Sigmoid colon (tissue), 4 donors: ENCODE data around the gene DAGLA.

Source experiments
- EP300 ChIP-seq, 4 donors: sonication (generic); formaldehyde crosslinking; IDR thresholded peaks; one replicate each; pipeline ENCODE4 v1.6.1; 2017; ENCODE audit warnings: antibody characterized with exemption in 4 of 4
- TF ChIP-seq, protein P1 (sequence below), 4 experiments: fragments of 450-650 bp in 3 of 4; fragments of 200-600 bp in 1 of 4; IDR thresholded peaks; one replicate each; pipeline ENCODE4 v1.5.1; 2016 to 2019; ENCODE audit warnings: antibody characterized with exemption in 4 of 4, mild to moderate bottlenecking in 3 of 4, moderate library complexity in 2 of 4

- TF ChIP-seq, protein P1, sequence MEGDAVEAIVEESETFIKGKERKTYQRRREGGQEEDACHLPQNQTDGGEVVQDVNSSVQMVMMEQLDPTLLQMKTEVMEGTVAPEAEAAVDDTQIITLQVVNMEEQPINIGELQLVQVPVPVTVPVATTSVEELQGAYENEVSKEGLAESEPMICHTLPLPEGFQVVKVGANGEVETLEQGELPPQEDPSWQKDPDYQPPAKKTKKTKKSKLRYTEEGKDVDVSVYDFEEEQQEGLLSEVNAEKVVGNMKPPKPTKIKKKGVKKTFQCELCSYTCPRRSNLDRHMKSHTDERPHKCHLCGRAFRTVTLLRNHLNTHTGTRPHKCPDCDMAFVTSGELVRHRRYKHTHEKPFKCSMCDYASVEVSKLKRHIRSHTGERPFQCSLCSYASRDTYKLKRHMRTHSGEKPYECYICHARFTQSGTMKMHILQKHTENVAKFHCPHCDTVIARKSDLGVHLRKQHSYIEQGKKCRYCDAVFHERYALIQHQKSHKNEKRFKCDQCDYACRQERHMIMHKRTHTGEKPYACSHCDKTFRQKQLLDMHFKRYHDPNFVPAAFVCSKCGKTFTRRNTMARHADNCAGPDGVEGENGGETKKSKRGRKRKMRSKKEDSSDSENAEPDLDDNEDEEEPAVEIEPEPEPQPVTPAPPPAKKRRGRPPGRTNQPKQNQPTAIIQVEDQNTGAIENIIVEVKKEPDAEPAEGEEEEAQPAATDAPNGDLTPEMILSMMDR (IDR thresholded peaks at IDR 0.05): no peak
- TF ChIP-seq EP300 (IDR thresholded peaks at IDR 0.05): no peak
Measured at GRCh38 chr11:61795876-61796526, 115.8 kb downstream of the DAGLA start.
